Esophagus muscularis mucosa (tissue), 4 donors: Measurements from ENCODE around the gene ST6GALNAC3. TPM values are rescaled to one million over a fixed set of nuclear protein-coding genes. Genes with fewer than 3 reads are reported as not detected.

Experiments
- DNase-seq: peaks from one replicate; pipeline ENCODE4 v3.0.0-alpha.2; 2017; ENCODE audit errors: extremely low spot score
- H3K27ac ChIP-seq, 4 donors: fragments of 200-600 bp; sonication (generic); replicated peaks in 1 of 4; 1 replicate in 3 of 4; 2 replicates in 1 of 4; pipeline ENCODE4 v1.5.1; 2016 to 2019; ENCODE audit warnings: mild to moderate bottlenecking in 1 of 4
- H3K27me3 ChIP-seq, 4 donors: fragments of 200-600 bp; sonication (generic); one replicate each; pipeline versions ENCODE4 v1.5.1 to v1.6.0; 2016 to 2019
- H3K36me3 ChIP-seq, 4 donors: fragments of 200-600 bp; sonication (generic); one replicate each; pipeline ENCODE4 v1.5.1; 2016 to 2019
- H3K4me1 ChIP-seq, 4 donors: fragments of 200-600 bp; sonication (generic); one replicate each; pipeline ENCODE4 v1.5.1; 2016 to 2019
- H3K4me3 ChIP-seq, 4 donors: fragments of 200-600 bp; sonication (generic); 1 replicate in 2 of 4; 2 replicates in 2 of 4; pipeline ENCODE4 v1.5.1; 2016 to 2019; ENCODE audit warnings: mild to moderate bottlenecking in 4 of 4, moderate library complexity in 1 of 4
- H3K9me3 ChIP-seq, 4 donors: fragments of 200-600 bp; sonication (generic); 1 replicate in 3 of 4; 2 replicates in 1 of 4; pipeline ENCODE4 v1.5.1; 2016 to 2019
- CTCF ChIP-seq, 3 experiments: fragments of 200-600 bp in 2 of 3; fragments of 450-650 bp in 1 of 3; sonication (generic) in 2 of 3; IDR thresholded peaks; one replicate each; pipeline ENCODE4 v1.5.1; 2017 to 2019; ENCODE audit warnings: antibody characterized with exemption in 3 of 3, mild to moderate bottlenecking in 2 of 3, moderate library complexity in 1 of 3
- EP300 ChIP-seq: sonication (generic); formaldehyde crosslinking; IDR thresholded peaks from one replicate; pipeline ENCODE4 v1.6.1; 2017; ENCODE audit warnings: antibody characterized with exemption
- POLR2A ChIP-seq: fragments of 450-650 bp; IDR thresholded peaks from one replicate; pipeline ENCODE4 v1.6.1; 2017; ENCODE audit warnings: antibody characterized with exemption, moderate library complexity, mild to moderate bottlenecking, low read depth
- POLR2AphosphoS5 ChIP-seq, 2 donors: sonication (generic); formaldehyde crosslinking; IDR thresholded peaks; one replicate each; pipeline ENCODE4 v1.6.1; 2017; ENCODE audit warnings: antibody characterized with exemption in 2 of 2
- WGBS: methylation state at CpG from one replicate; pipeline ENCODE4 v1.1.5; 2018; 5-methylcytosine and 5-hydroxymethylcytosine counted together
- intact Hi-C: fragments of 100-400 bp; cut with DNase I; formaldehyde crosslinking; loops from one replicate; pipeline ENCODE4 v1.15.1; 2023
- total RNA-seq, 4 donors: library from RNA; depleted of rRNA; stranded (reverse); fragments of >200 nt; gene quantifications; one replicate each; pipeline versions ENCODE4 v1.1.0 to v1.2.1, GENCODE V29; 2016

The ST6GALNAC3 gene
- total RNA-seq, 4 donors from 2014 or later: 2.1 to 6.8 (median 4.8) TPM

GRCh38 chr1:76541618-76542017 lies 467.1 kb downstream of the ST6GALNAC3 start:
- TF ChIP-seq POLR2A (no peak), CTCF (IDR thresholded peaks at IDR 0.05) (no peak), EP300 (no peak), POLR2AphosphoS5 (IDR thresholded peaks at IDR 0.05) (no peak)
- Histone ChIP-seq H3K9me3 (no peaks in the 10 kb centered on the region), H3K27ac (no peak overlapping the region), H3K4me3 (no peak overlapping the region), H3K36me3 (no peaks in the 10 kb centered on the region), H3K27me3 (no peaks in the 10 kb centered on the region), H3K4me1 (no peaks in the 10 kb centered on the region)
- DNase-seq: no peak
- WGBS: 43% methylated on average over 2 of the region's 2 CpGs
- intact Hi-C loops: no loop called here

GRCh38 chr1:76542359-76542758 lies 467.8 kb downstream of the ST6GALNAC3 start:
- TF ChIP-seq EP300 (no peak), CTCF (IDR thresholded peaks at IDR 0.05) (no peak), POLR2AphosphoS5 (IDR thresholded peaks at IDR 0.05) (no peak), POLR2A (no peak)
- H3K4me1 ChIP-seq: no peaks in the 10 kb centered on the region
- no peak overlapping the region for H3K27ac ChIP-seq
- intact Hi-C loops: no loop called here
- H3K4me3 ChIP-seq: no peak overlapping the region
- H3K27me3 ChIP-seq: no peaks in the 10 kb centered on the region
- H3K9me3 ChIP-seq: no peaks in the 10 kb centered on the region
- no peak for DNase-seq
- no peaks in the 10 kb centered on the region for H3K36me3 ChIP-seq

GRCh38 chr1:76543495-76543894 lies 468.9 kb downstream of the ST6GALNAC3 start:
- intact Hi-C loops: no loop called here
- no peaks in the 10 kb centered on the region for H3K36me3 ChIP-seq
- 87% methylated on average over 3 of the region's 3 CpGs for WGBS

GRCh38 chr1:76546354-76546933 lies 471.9 kb downstream of the ST6GALNAC3 start:
- intact Hi-C loops: no loop called here
- WGBS: 70% methylated on average over 3 of the region's 3 CpGs

More at GRCh38 chr1:76543495-76543894, 468.9 kb downstream of the ST6GALNAC3 start:
- H3K27me3 ChIP-seq: no peaks in the 10 kb centered on the region
- no peaks in the 10 kb centered on the region for H3K9me3 ChIP-seq
- no peak for DNase-seq
- TF ChIP-seq EP300 (no peak), CTCF (IDR thresholded peaks at IDR 0.05) (no peak), POLR2A (no peak), POLR2AphosphoS5 (IDR thresholded peaks at IDR 0.05) (no peak)
- no peak overlapping the region for H3K4me3 ChIP-seq
- no peaks in the 10 kb centered on the region for H3K4me1 ChIP-seq
- no peak overlapping the region for H3K27ac ChIP-seq

More at GRCh38 chr1:76546354-76546933, 471.9 kb downstream of the ST6GALNAC3 start:
- TF ChIP-seq CTCF (IDR thresholded peaks at IDR 0.05) (no peak), POLR2AphosphoS5 (IDR thresholded peaks at IDR 0.05) (no peak), EP300 (no peak), POLR2A (no peak)
- Histone ChIP-seq H3K27ac (no peak overlapping the region), H3K27me3 (no peaks in the 10 kb centered on the region), H3K4me3 (no peak overlapping the region), H3K4me1 (no peaks in the 10 kb centered on the region), H3K9me3 (no peaks in the 10 kb centered on the region), H3K36me3 (no peaks in the 10 kb centered on the region)
- no peak for DNase-seq
